Lower leg skin (tissue), 4 donors: ENCODE data around the gene JAKMIP2. TPM values are rescaled to one million over a fixed set of nuclear protein-coding genes. Genes with fewer than 3 reads are reported as not detected.
"Not testable (repeated sequence)": the region's sequence is repeated elsewhere in the genome, so short reads cannot be mapped to it uniquely, and the experiment has no call there.

Experiments used
- DNase-seq, 2 donors: peaks; one replicate each; pipeline ENCODE4 v3.0.0-alpha.2; 2019; ENCODE audit warnings: low spot score in 2 of 2
- H3K4me3 ChIP-seq: fragments of 200-600 bp; sonication (generic); 2 replicates; pipeline ENCODE4 v1.5.1; 2017; ENCODE audit warnings: mild to moderate bottlenecking, low read depth; ENCODE audit not compliant: poor library complexity, severe bottlenecking
- CTCF ChIP-seq, 3 donors: fragments of 450-650 bp; IDR thresholded peaks; one replicate each; pipeline ENCODE4 v1.5.1; 2016; ENCODE audit warnings: antibody characterized with exemption in 3 of 3, mild to moderate bottlenecking in 3 of 3, moderate library complexity in 2 of 3
- POLR2A ChIP-seq, 2 donors: fragments of 450-650 bp; IDR thresholded peaks; one replicate each; pipeline ENCODE4 v1.6.1; 2016 to 2017; ENCODE audit warnings: antibody characterized with exemption in 2 of 2, mild to moderate bottlenecking in 1 of 2, moderate library complexity in 1 of 2
- WGBS, 2 donors: methylation state at CpG; one replicate each; pipeline ENCODE4 v1.1.5; 2018; 5-methylcytosine and 5-hydroxymethylcytosine counted together
- intact Hi-C: fragments of 100-400 bp; cut with DNase I; formaldehyde crosslinking; loops from one replicate; pipeline ENCODE4 v1.15.0; 2023; ENCODE audit warnings: low total_unique reads
- total RNA-seq, 4 donors: library from RNA; depleted of rRNA; stranded (reverse); fragments of >200 nt; gene quantifications; one replicate each; pipeline ENCODE4 v1.1.0, GENCODE V29; 2016

JAKMIP2 gene
- total RNA-seq, 4 donors from 2014 or later: 0.23 to 0.34 (median 0.23) TPM; not detected in 1

GRCh38 chr5:147805030-147805454 is 22.5 kb upstream of the JAKMIP2 start:
- 45 to 50% methylated on average over 6 of the region's 6 CpGs for WGBS, 2 donors

GRCh38 chr5:147804334-147804733 is 21.8 kb upstream of the JAKMIP2 start:
- DNase-seq: no peak
- intact Hi-C loops: no loop called here
- 61 to 70% methylated on average over 3 of the region's 3 CpGs for WGBS, 2 donors
- H3K4me3 ChIP-seq: no peak overlapping the region
- no peak for TF ChIP-seq CTCF (IDR thresholded peaks at IDR 0.05)
- no peak for TF ChIP-seq POLR2A (IDR thresholded peaks at IDR 0.05)

More at GRCh38 chr5:147805030-147805454, 22.5 kb upstream of the JAKMIP2 start:
- DNase-seq: no peak
- intact Hi-C loops: no loop called here
- no peak overlapping the region for H3K4me3 ChIP-seq
- TF ChIP-seq CTCF (IDR thresholded peaks at IDR 0.05): no peak
- no peak for TF ChIP-seq POLR2A (IDR thresholded peaks at IDR 0.05)

GRCh38 chr5:147803926-147804325 is 21.4 kb upstream of the JAKMIP2 start:
- WGBS, 2 donors: 0 to 39% methylated on average over 1 of the region's 1 CpG
- TF ChIP-seq POLR2A (IDR thresholded peaks at IDR 0.05): no peak
- TF ChIP-seq CTCF (IDR thresholded peaks at IDR 0.05): no peak
- intact Hi-C loops: no loop called here
- no peak for DNase-seq
- H3K4me3 ChIP-seq: no peak overlapping the region

- intact Hi-C loops, H3K4me3 ChIP-seq, DNase-seq: not testable (repeated sequence)
- 63% methylated on average over 3 of the region's 3 CpGs for WGBS, 2 donors
These were observed 20.6 kb upstream of the JAKMIP2 start for GRCh38 chr5:147803161-147803560.

GRCh38 chr5:147801461-147801860 is 18.9 kb upstream of the JAKMIP2 start:
- no peak for DNase-seq
- no peak overlapping the region for H3K4me3 ChIP-seq
- TF ChIP-seq POLR2A (IDR thresholded peaks at IDR 0.05) (no peak), CTCF (IDR thresholded peaks at IDR 0.05) (no peak)
- 82 to 84% methylated on average over 1 of the region's 1 CpG for WGBS, 2 donors
- intact Hi-C loops: no loop called here

- no peak for DNase-seq
- intact Hi-C loops: no loop called here
- TF ChIP-seq CTCF (IDR thresholded peaks at IDR 0.05) (no peak), POLR2A (IDR thresholded peaks at IDR 0.05) (no peak)
- 39 to 41% methylated on average over 3 of the region's 3 CpGs for WGBS, 2 donors
- no peak overlapping the region for H3K4me3 ChIP-seq
These were observed 18.0 kb upstream of the JAKMIP2 start for GRCh38 chr5:147800491-147800890.
